Measurements from ENCODE around the gene KMT2A.

DNA sequence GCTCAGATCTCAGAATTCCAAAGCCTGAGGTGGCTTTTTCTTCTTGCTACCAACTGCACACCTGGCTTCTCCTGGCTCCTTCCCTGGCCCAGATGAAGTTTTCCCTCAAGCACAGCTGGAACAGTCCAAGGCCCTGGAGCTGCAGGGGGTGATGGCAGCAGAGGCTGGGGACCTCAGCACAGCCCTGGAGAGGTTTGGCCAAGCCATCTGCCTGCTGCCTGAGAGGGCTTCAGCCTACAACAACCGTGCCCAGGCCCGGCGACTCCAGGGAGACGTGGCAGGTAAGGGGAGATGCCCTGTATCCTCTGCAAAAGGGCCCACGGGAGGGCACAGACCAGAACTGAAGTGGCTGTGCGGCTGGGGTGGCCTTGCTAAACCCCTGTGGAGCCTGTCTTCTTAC lies 92.2 kb downstream of the KMT2A start:
- no peak for TF ChIP-seq POLR2A (IDR thresholded peaks at IDR 0.05)
- TF ChIP-seq, protein P1, sequence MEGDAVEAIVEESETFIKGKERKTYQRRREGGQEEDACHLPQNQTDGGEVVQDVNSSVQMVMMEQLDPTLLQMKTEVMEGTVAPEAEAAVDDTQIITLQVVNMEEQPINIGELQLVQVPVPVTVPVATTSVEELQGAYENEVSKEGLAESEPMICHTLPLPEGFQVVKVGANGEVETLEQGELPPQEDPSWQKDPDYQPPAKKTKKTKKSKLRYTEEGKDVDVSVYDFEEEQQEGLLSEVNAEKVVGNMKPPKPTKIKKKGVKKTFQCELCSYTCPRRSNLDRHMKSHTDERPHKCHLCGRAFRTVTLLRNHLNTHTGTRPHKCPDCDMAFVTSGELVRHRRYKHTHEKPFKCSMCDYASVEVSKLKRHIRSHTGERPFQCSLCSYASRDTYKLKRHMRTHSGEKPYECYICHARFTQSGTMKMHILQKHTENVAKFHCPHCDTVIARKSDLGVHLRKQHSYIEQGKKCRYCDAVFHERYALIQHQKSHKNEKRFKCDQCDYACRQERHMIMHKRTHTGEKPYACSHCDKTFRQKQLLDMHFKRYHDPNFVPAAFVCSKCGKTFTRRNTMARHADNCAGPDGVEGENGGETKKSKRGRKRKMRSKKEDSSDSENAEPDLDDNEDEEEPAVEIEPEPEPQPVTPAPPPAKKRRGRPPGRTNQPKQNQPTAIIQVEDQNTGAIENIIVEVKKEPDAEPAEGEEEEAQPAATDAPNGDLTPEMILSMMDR (IDR thresholded peaks at IDR 0.05), result no peak
- TF ChIP-seq POLR2AphosphoS5 (IDR thresholded peaks at IDR 0.05), result no peak

Measured in suprapubic skin (tissue), 4 donors.